ENCODE measurements around the gene SPANXD.

The SPANXD gene

GRCh38 chrX:141652286-141652685, 46.3 kb downstream of the SPANXD start:
- no peak overlapping the region for H3K27ac Mint-ChIP-seq
- H3K36me3 Mint-ChIP-seq (ENCODE audit: low read depth) = no peaks in the 10 kb centered on the region
- TF ChIP-seq CTCF (IDR thresholded peaks at IDR 0.05) = no peak
- no peak for DNase-seq
- no peak overlapping the region for H3K4me3 Mint-ChIP-seq
- H3K9me3 Mint-ChIP-seq = peaks cover 31% of the 10 kb centered on the region
- no peaks in the 10 kb centered on the region for H3K27me3 Mint-ChIP-seq (ENCODE audit: low read depth, poor library complexity)
- H3K4me1 Mint-ChIP-seq = peaks cover 6% of the 10 kb centered on the region
